GM12892 (cell line): ENCODE data around the gene OR10W1. TPM values are rescaled to one million over a fixed set of nuclear protein-coding genes. Genes with fewer than 3 reads are reported as not detected.

Experiments used
- DNase-seq: peaks from one replicate; pipeline ENCODE4 v3.0.0; 2011; ENCODE audit not compliant: insufficient read length
- FAIRE-seq: peaks from 2 replicates; lab custom pipeline; 2011; peaks lifted over from hg19 to GRCh38; lab: Jason Lieb, UNC
- POLR2A ChIP-seq: IDR thresholded peaks from 2 replicates; pipeline ENCODE4 v1.6.1; 2011; ENCODE audit warnings: low read depth, low read length, control low read depth
- POLR2AphosphoS5 ChIP-seq: IDR thresholded peaks from 2 replicates; pipeline ENCODE4 v1.6.1; 2011; ENCODE audit warnings: low read depth, low read length, control low read depth
- TAF1 ChIP-seq: IDR thresholded peaks from 2 replicates; pipeline ENCODE4 v1.6.1; 2011; ENCODE audit warnings: low read depth, mild to moderate bottlenecking, control low read depth, low read length, borderline replicate concordance
- polyA plus RNA-seq: library from polyadenylated mRNA; unstranded; fragments of >200 nt; gene quantifications from one replicate; pipeline ENCODE4 v1.2.1, GENCODE V29; 2012; ENCODE audit warnings: missing spikeins, inconsistent platforms; ENCODE audit not compliant: missing spikeins

The OR10W1 gene, protein sequence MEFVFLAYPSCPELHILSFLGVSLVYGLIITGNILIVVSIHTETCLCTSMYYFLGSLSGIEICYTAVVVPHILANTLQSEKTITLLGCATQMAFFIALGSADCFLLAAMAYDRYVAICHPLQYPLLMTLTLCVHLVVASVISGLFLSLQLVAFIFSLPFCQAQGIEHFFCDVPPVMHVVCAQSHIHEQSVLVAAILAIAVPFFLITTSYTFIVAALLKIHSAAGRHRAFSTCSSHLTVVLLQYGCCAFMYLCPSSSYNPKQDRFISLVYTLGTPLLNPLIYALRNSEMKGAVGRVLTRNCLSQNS
- polyA plus RNA-seq = not detected

- TF ChIP-seq POLR2A = no peak
- no peak for TF ChIP-seq TAF1
- FAIRE-seq (no peak), DNase-seq (no peak)
These were observed at the start of gene OR10W1 for GRCh38 chr11:58268142-58268541. Gene OR10W1 (minus strand): TSS chr11:58268260. CDS start chr11:58267858, 402 bp downstream.

- DNase-seq (no peak), FAIRE-seq (no peak)
- no peak for TF ChIP-seq POLR2AphosphoS5
- TF ChIP-seq POLR2A = no peak
- no peak for TF ChIP-seq TAF1
These were observed 48.1 kb upstream of the OR10W1 start for GRCh38 chr11:58316142-58316541.

- FAIRE-seq = no peak
These were observed 33.5 kb upstream of the OR10W1 start for GRCh38 chr11:58301576-58301975.

DNA sequence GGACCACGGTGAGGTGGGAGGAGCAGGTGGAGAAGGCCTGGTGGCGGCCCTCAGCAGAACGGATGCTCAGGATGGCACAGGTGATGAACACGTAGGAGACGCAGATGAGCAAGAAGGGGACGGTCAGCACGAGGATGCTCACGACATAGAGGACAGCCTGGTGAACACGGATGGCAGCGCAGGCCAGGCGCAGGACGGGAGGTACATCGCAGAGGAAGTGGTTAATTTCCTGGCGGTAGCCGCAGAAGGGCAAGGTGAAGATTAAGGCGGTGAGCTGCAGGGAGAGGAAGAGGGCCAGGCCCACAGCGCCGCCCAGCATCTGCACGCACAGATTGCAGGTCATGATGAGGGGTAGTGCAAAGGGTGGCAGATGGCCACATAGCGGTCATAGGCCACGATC is 24.0 kb upstream of the OR10W1 start:
- DNase-seq = no peak
- no peak for TF ChIP-seq TAF1
- TF ChIP-seq POLR2A = no peak
- no peak for FAIRE-seq

More at GRCh38 chr11:58301576-58301975, 33.5 kb upstream of the OR10W1 start:
- no peak for DNase-seq
- no peak for TF ChIP-seq POLR2AphosphoS5
- no peak for TF ChIP-seq POLR2A
- no peak for TF ChIP-seq TAF1

DNA sequence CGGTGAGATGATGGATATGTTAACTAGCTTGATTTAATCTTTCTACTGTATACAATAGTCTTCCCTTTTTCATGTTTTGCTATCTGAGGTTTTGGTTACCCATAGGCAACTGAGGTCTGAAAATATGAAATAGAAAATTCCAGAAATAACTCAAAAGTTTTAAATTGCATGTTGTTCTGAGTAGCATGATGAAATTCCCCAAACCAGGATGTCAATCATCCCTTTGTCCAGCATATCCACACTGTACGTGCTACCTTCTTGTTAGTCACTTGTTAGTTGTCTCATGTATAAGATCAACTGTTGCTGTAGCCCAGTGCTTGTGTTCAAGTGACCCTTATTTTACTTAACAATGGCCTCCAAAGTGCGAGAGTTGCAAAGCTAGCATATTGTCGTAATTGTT is 21.2 kb upstream of the OR10W1 start:
- FAIRE-seq = no peak
- DNase-seq = no peak

GRCh38 chr11:58286249-58286648 is 18.2 kb upstream of the OR10W1 start:
- no peak for TF ChIP-seq POLR2AphosphoS5
- no peak for TF ChIP-seq POLR2A
- no peak for TF ChIP-seq TAF1
- FAIRE-seq = no peak
- peak; percentile 3 for DNase-seq

More for the DNA sequence above, 21.2 kb upstream of the OR10W1 start:
- TF ChIP-seq POLR2A (no peak), TAF1 (no peak), POLR2AphosphoS5 (no peak)

GRCh38 chr11:58285483-58286040 is 17.5 kb upstream of the OR10W1 start:
- DNase-seq (no peak), FAIRE-seq (no peak)
- TF ChIP-seq POLR2AphosphoS5 (no peak), TAF1 (no peak), POLR2A (no peak)

DNA sequence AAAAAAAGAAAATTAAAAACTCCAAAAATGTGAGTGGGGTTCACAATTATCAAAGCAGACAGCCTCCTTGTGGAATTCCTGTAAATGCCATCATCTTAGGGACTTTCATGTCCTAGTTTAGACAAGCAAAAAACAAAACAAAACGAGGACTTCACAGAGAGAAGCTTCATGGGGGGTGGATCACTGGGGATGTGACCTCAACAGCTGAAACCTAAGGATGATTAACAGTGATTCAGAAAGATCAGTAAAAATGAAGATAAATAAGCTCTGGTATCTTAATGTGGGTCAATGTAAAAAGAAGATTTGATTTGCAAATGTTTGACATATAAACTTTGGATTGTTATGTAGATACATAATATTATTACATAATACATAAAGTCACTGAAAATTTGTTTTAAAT is 8.1 kb upstream of the OR10W1 start:
- DNase-seq = no peak
- FAIRE-seq = no peak
- TF ChIP-seq TAF1 = no peak
- TF ChIP-seq POLR2AphosphoS5 = no peak
- TF ChIP-seq POLR2A = no peak

DNA sequence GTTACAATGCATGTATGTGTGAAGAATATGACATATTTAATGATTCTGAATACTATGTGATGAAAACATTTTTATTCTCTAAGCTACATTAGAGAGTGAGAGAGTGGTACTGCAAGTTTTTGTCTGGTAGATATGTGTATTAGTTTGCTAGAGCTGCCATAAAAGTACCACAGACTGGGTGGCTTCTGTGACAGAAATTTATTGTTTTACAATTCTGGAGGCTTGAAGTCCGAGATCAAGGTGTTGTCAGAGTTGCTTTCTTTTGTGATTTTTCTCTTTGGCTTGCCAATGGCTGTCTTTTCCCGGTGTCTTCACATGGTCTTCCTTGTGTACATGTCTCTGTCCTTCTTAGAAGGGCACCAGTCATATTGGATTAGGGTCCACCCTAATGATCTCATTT is 6.9 kb upstream of the OR10W1 start:
- DNase-seq (no peak), FAIRE-seq (no peak)
- TF ChIP-seq POLR2A (no peak), POLR2AphosphoS5 (no peak), TAF1 (no peak)

DNA sequence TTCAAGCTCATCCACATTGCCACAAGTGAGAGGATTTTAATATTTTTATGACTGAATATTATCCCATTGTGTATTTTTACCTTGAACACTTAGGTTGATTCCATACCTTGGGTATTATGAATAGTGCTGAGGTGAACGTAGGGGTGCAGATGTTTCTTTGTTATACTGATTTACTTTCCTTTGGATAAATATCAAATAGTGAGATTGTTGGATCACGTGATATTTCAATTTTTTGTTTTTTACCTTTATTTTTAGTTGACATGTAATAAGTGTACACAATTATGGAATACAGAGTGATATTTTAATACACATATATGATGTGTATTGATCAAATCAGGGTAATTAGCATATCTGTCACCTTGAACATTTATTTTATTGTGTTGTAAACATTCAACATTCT is 8.1 kb downstream of the OR10W1 start:
- no peak for DNase-seq
- no peak for FAIRE-seq

DNA sequence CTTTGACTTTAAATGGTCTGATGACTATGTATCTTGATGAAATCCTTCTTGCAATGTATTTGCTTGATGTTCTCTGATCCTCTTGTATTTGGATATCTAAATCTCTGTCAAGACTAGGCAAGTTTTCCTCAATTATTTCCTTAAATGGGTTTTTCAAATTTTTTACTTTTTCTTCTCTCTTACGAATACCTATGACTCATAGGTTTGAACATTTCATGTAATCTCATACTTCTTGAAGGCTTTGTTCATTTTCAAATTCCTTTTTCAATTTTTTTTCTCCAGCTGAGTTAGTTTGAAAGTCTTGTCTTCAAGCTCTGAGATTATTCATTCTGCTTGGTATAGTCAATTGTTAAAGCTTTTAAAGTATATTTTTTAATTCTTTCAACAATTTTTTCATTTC is 13.1 kb downstream of the OR10W1 start:
- FAIRE-seq (no peak), DNase-seq (no peak)
- TF ChIP-seq POLR2AphosphoS5 (no peak), POLR2A (no peak), TAF1 (no peak)

More for the DNA sequence above, 8.1 kb downstream of the OR10W1 start:
- TF ChIP-seq POLR2AphosphoS5 (no peak), TAF1 (no peak), POLR2A (no peak)

- DNase-seq = no peak
- TF ChIP-seq TAF1 (no peak), POLR2A (no peak), POLR2AphosphoS5 (no peak)
- FAIRE-seq = no peak
These were observed 24.1 kb downstream of the OR10W1 start for GRCh38 chr11:58243954-58244353.

- FAIRE-seq (no peak), DNase-seq (no peak)
- TF ChIP-seq TAF1 = no peak
These were observed 40.0 kb downstream of the OR10W1 start for GRCh38 chr11:58227956-58228615.
